ENCODE data around the gene PSMB7.
A peak's percentile ranks its signal among the peaks of the same experiment; 100 is the strongest.

PSMB7 gene

GRCh38 chr9:124322618-124323432 is 92.4 kb downstream of the PSMB7 start:
- TF ChIP-seq CTCF (IDR thresholded peaks at IDR 0.05; ENCODE audit: control extremely low read depth, extremely low read depth, low read depth, missing control alignments), result no peak

GRCh38 chr9:124321935-124322334 is 93.3 kb downstream of the PSMB7 start:
- DNase-seq (ENCODE audit: extremely low spot score), result no peak
- TF ChIP-seq CTCF (IDR thresholded peaks at IDR 0.05; ENCODE audit: control extremely low read depth, extremely low read depth, low read depth, missing control alignments), result no peak
- POLR2A ChIA-PET, result no interaction called here
- CTCF ChIA-PET, result interaction anchor here (0.7 to 2.0 kb wide), 3 partner anchors 25 to 195 kb away, joined by 3 to 6 read pairs (median 4); no protein-coding TSS in a partner anchor

More at GRCh38 chr9:124322618-124323432, 92.4 kb downstream of the PSMB7 start:
- POLR2A ChIA-PET, result no interaction called here
- CTCF ChIA-PET, result no interaction called here
- no peak for DNase-seq (ENCODE audit: extremely low spot score)

GRCh38 chr9:124321416-124321815 is 93.8 kb downstream of the PSMB7 start:
- DNase-seq (ENCODE audit: extremely low spot score), result no peak
- no peak for TF ChIP-seq CTCF (IDR thresholded peaks at IDR 0.05; ENCODE audit: control extremely low read depth, extremely low read depth, low read depth, missing control alignments)
- ChIA-PET CTCF (interaction anchor here (0.7 to 2.6 kb wide), 5 partner anchors 23 to 195 kb away, joined by 3 to 12 read pairs (median 6); no protein-coding TSS in a partner anchor), POLR2A (no interaction called here)

- DNase-seq (ENCODE audit: extremely low spot score), result peak; percentile 79
- ChIA-PET POLR2A (no interaction called here), CTCF (interaction anchor here (1.0 to 2.6 kb wide), 8 partner anchors 17 to 198 kb away, joined by 3 to 12 read pairs (median 5); no protein-coding TSS in a partner anchor)
- TF ChIP-seq CTCF (IDR thresholded peaks at IDR 0.05; ENCODE audit: control extremely low read depth, extremely low read depth, low read depth, missing control alignments), result peak; percentile 68
These were observed 94.9 kb downstream of the PSMB7 start for GRCh38 chr9:124320062-124320973.

GRCh38 chr9:124315882-124316281 is 99.4 kb downstream of the PSMB7 start:
- POLR2A ChIA-PET, result no interaction called here
- TF ChIP-seq CTCF (IDR thresholded peaks at IDR 0.05; ENCODE audit: control extremely low read depth, extremely low read depth, low read depth, missing control alignments), result no peak
- CTCF ChIA-PET, result no interaction called here
- no peak for DNase-seq (ENCODE audit: extremely low spot score)

GRCh38 chr9:124313940-124314339 is 101.3 kb downstream of the PSMB7 start:
- no peak for DNase-seq (ENCODE audit: extremely low spot score)
- no peak for TF ChIP-seq CTCF (IDR thresholded peaks at IDR 0.05; ENCODE audit: control extremely low read depth, extremely low read depth, low read depth, missing control alignments)
- ChIA-PET POLR2A (interaction anchor here (1.0 kb wide), 1 partner anchor 9 kb away, joined by 3 read pairs; no protein-coding TSS in a partner anchor), CTCF (interaction anchor here (1.1 to 1.3 kb wide), 3 partner anchors 8 to 187 kb away, joined by 3 to 5 read pairs (median 3); no protein-coding TSS in a partner anchor)

Measured in GM10248 (cell line).